Adrenal gland (tissue), 12 donors: Measurements from ENCODE around the gene CHD9. TPM values are rescaled to one million over a fixed set of nuclear protein-coding genes. Genes with fewer than 3 reads are reported as not detected.

ENCODE experiments used
- DNase-seq, 7 donors: peaks; one replicate each; pipeline ENCODE4 v3.0.0-alpha.2; 2019 to 2020
- H3K27ac ChIP-seq, 5 donors: fragments of 200-600 bp; sonication (generic) in 4 of 5; 1 replicate in 3 of 5; 2 replicates in 2 of 5; pipeline versions ENCODE4 v1.5.1 to v1.8.0; 2016 to 2020; ENCODE audit warnings: mild to moderate bottlenecking in 1 of 5
- H3K27me3 ChIP-seq: fragments of 200-600 bp; 2 replicates; pipeline ENCODE4 v1.8.0; 2021
- H3K36me3 ChIP-seq, 2 donors: fragments of 200-600 bp; replicated peaks in 1 of 2; 1 replicate in 1 of 2; 2 replicates in 1 of 2; pipeline versions ENCODE4 v1.5.1 to v1.8.0; 2018 to 2022
- H3K4me1 ChIP-seq, 2 donors: fragments of 200-600 bp; replicated peaks in 1 of 2; 1 replicate in 1 of 2; 2 replicates in 1 of 2; pipeline versions ENCODE4 v1.5.1 to v1.8.0; 2018 to 2021
- H3K4me3 ChIP-seq, 4 donors: fragments of 200-600 bp; sonication (generic) in 3 of 4; one replicate each; pipeline ENCODE4 v1.5.1; 2016 to 2018
- H3K9me3 ChIP-seq, 3 donors: fragments of 200-600 bp; sonication (generic) in 1 of 3; replicated peaks in 1 of 3; 1 replicate in 2 of 3; 2 replicates in 1 of 3; pipeline versions ENCODE4 v1.5.1 to v1.8.0; 2016 to 2021
- CTCF ChIP-seq, 6 experiments: fragments of 450-650 bp in 4 of 6; fragments of 200-600 bp in 2 of 6; sonication (generic) in 1 of 6; IDR thresholded peaks; 1 replicate in 5 of 6; 2 replicates in 1 of 6; pipeline versions ENCODE4 v1.5.1 to v1.8.0; 2016 to 2021; ENCODE audit warnings: antibody characterized with exemption in 6 of 6, mild to moderate bottlenecking in 2 of 6, moderate library complexity in 1 of 6
- POLR2A ChIP-seq, 2 donors: fragments of 450-650 bp; IDR thresholded peaks; one replicate each; pipeline ENCODE4 v1.6.1; 2017; ENCODE audit warnings: antibody characterized with exemption in 2 of 2, mild to moderate bottlenecking in 2 of 2, moderate library complexity in 1 of 2
- WGBS, 4 donors: extraction: QIAGEN DNeasy Blood & Tissue Kit in 2 of 4; methylation state at CpG; one replicate each; pipeline versions ENCODE4 v1.1.5 to v1.1.7; 2013 to 2017; 5-methylcytosine and 5-hydroxymethylcytosine counted together
- intact Hi-C, 2 donors: fragments of 100-400 bp; cut with DNase I; formaldehyde crosslinking; loops; one replicate each; pipeline versions ENCODE4 v1.14.1 to v1.15.0; 2022 to 2023
- polyA plus RNA-seq, 3 donors: library from polyadenylated mRNA; stranded (reverse); fragments of 200-250 nt in 2 of 3; fragments of 350-450 nt in 1 of 3; fragmentation: Illumina TruSeq in 1 of 3; extraction: RNeasy Lipid Tissue Mini Kit (QIAGEN cat#74804) in 1 of 3; gene quantifications; one replicate each; pipeline ENCODE4 v1.2.3, GENCODE V29; 2013 to 2014
- total RNA-seq, 9 donors: library from RNA; depleted of rRNA in 4 of 9; stranded (reverse); fragments of >200 nt in 4 of 9; fragments of 120-200 nt in 1 of 9; fragmentation: NEBNext Ultra II Directional in 1 of 9; extraction: Animal tissue kit (Norgen Biotek cat#: 25700) in 1 of 9; gene quantifications; one replicate each; pipeline versions ENCODE4 v1.1.0 to v1.2.4, GENCODE V29; 2013 to 2023
- donor health status: healthy with polysubstance abuse.
- donor health status: Bipolar disorder and iron deficiency.
- donor health status: DM: yes; HTN: yes; CAD: no.
- donor health status: DM: no; HTN: no; CAD: no.
- donor health status: DM: no; HTN: no; CAD: no.
- donor health status: DM: yes; HTN: yes; CAD: no.

Gene CHD9
- total and polyA plus RNA-seq, 12 donors = 10.0 to 95.9 (median 54.7) TPM

DNA sequence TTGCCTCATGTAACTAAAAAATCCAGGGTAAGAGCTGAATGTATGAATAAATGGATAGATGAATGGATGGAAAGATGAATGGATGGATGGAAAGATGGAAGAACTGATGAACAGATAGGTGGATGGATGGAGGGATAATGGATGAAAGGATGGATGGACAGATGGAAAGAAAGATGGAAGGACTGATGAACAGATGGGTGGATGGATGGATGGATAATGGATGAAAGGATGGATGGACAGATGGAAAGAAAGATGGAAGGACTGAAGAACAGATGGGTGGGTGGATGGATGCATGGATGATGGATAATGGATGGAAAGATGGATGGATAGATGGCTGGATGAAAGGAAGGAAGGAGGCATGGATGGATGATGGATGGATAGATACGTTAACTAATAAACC, 14.0 kb upstream of the CHD9 start:
- no peak for TF ChIP-seq CTCF (IDR thresholded peaks at IDR 0.05)
- no peak for TF ChIP-seq POLR2A (IDR thresholded peaks at IDR 0.05)
- 84 to 100% (median 92%) methylated on average over 1 of the region's 1 CpG for WGBS, 4 donors
- intact Hi-C loops = no loop called here

DNA sequence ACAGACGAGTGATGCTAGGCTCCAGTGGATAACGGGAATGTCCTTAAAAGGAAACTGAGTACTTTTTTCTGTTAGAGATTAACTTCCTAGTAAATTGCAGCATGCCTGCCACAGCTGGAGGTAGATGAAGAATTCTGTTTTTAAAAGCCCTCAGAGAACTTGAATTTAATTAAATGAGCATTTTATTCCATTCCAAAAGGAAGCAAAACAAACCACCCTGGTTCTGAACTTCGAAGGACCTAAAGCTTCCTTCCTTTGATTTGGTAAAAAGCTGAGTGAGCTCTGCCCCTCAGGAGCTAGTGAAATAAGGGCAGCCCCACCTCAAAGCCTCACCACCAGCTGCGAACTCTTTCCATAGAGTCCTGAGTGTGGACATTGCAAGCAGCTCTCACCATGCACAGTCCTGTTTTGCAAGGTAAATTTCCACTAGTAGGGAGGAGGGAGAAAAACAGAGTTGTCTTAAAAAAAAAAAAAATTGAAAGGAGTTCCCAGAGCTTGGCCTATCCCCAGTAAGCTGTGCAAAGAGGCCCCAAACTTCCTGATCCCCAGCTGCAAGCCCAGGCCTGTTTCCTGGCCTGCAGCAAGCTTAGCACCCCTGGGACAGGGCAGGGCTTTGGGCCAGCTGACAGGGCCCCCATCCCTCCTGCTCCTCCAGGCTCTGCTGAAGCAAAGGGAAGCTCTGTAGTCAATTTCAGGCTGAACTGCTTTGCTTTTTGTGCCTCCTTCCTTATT, 13.3 kb upstream of the CHD9 start:
- DNase-seq = peak in 2 of 7 donors; percentile 21 to 34
- no peak overlapping the region for H3K4me3 ChIP-seq
- WGBS, 4 donors = 51 to 61% (median 55%) methylated on average over 4 of the region's 4 CpGs
- intact Hi-C loops = no loop called here
- no peaks in the 10 kb centered on the region for H3K4me1 ChIP-seq
- H3K27ac ChIP-seq = peak overlapping the region in 2 of 5 donors; percentile 17 to 38
- H3K27me3 ChIP-seq = no peaks in the 10 kb centered on the region
- no peaks in the 10 kb centered on the region for H3K9me3 ChIP-seq
- TF ChIP-seq CTCF (IDR thresholded peaks at IDR 0.05) (no peak), POLR2A (IDR thresholded peaks at IDR 0.05) (no peak)
- H3K36me3 ChIP-seq = no peaks in the 10 kb centered on the region

More for the DNA sequence above, 14.0 kb upstream of the CHD9 start:
- H3K27me3 ChIP-seq = no peaks in the 10 kb centered on the region
- no peaks in the 10 kb centered on the region for H3K4me1 ChIP-seq
- H3K4me3 ChIP-seq = no peak overlapping the region
- no peaks in the 10 kb centered on the region for H3K9me3 ChIP-seq
- peak overlapping the region in 1 of 5 donors; percentile 34 for H3K27ac ChIP-seq
- H3K36me3 ChIP-seq = no peaks in the 10 kb centered on the region
- no peak for DNase-seq

DNA sequence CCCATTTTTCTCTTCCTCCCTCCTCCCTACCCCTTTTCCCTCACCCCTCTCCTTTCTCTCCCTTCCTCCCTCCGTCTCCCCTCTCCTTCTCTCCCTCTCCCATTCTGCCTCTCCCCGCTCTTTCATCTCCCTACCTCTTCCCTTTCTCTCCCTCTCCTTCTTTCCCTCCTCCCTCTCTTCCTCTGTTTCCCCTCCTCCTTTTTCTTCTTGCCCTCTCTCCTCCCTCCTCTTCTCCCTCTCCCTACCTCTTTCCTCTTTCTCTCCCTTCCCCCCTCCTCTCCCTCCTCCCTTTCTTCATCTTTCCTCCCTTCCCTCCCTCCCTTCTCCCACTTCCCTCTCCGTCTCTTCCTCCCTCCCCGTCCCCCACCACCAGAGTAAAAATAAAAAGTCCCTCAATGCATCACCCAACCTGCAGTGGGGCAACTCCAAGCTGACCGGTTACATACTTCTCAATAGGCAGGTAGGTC, 12.5 kb upstream of the CHD9 start:
- no peak overlapping the region for H3K4me3 ChIP-seq
- TF ChIP-seq POLR2A (IDR thresholded peaks at IDR 0.05) = no peak
- TF ChIP-seq CTCF (IDR thresholded peaks at IDR 0.05) = no peak
- H3K27ac ChIP-seq = peak overlapping the region in 2 of 5 donors; percentile 17 to 38
- DNase-seq = no peak
- H3K27me3 ChIP-seq = no peaks in the 10 kb centered on the region
- intact Hi-C loops = no loop called here
- H3K36me3 ChIP-seq = no peaks in the 10 kb centered on the region
- 50 to 66% (median 55%) methylated on average over 5 of the region's 5 CpGs for WGBS, 4 donors
- no peaks in the 10 kb centered on the region for H3K4me1 ChIP-seq
- no peaks in the 10 kb centered on the region for H3K9me3 ChIP-seq

GRCh38 chr16:53043428-53043831, 11.4 kb upstream of the CHD9 start:
- 42 to 63% (median 49%) methylated on average over 5 of the region's 5 CpGs for WGBS, 4 donors
- Histone ChIP-seq H3K27me3 (no peaks in the 10 kb centered on the region), H3K27ac (peak overlapping the region in 1 of 5 donors; percentile 49), H3K4me3 (no peak overlapping the region), H3K36me3 (no peaks in the 10 kb centered on the region), H3K9me3 (no peaks in the 10 kb centered on the region), H3K4me1 (no peaks in the 10 kb centered on the region)
- no peak for DNase-seq
- intact Hi-C loops = no loop called here
- TF ChIP-seq CTCF (IDR thresholded peaks at IDR 0.05) (no peak), POLR2A (IDR thresholded peaks at IDR 0.05) (no peak)
